GM13976 (cell line): ENCODE measurements around the gene PTPRR.

Experiments
- DNase-seq: peaks from one replicate; pipeline ENCODE4 v3.0.0; 2012; ENCODE audit warnings: low spot score
- in situ Hi-C: fragments of 300-500 bp; cut with MboI; formaldehyde crosslinking; loops from one replicate; pipeline ENCODE4 v1.12.0; 2022; ENCODE audit warnings: low sequenced_read_pairs, mixed read lengths, inconsistent platforms; ENCODE audit not compliant: unreplicated experiment
- TF ChIP-seq, protein P1 (sequence below): IDR thresholded peaks from 2 replicates; pipeline ENCODE4 v1.5.1; 2012; ENCODE audit warnings: borderline replicate concordance, mild to moderate bottlenecking; ENCODE audit not compliant: insufficient read depth; ENCODE audit errors: extremely low read depth, missing control alignments, control extremely low read depth

PTPRR gene

DNA sequence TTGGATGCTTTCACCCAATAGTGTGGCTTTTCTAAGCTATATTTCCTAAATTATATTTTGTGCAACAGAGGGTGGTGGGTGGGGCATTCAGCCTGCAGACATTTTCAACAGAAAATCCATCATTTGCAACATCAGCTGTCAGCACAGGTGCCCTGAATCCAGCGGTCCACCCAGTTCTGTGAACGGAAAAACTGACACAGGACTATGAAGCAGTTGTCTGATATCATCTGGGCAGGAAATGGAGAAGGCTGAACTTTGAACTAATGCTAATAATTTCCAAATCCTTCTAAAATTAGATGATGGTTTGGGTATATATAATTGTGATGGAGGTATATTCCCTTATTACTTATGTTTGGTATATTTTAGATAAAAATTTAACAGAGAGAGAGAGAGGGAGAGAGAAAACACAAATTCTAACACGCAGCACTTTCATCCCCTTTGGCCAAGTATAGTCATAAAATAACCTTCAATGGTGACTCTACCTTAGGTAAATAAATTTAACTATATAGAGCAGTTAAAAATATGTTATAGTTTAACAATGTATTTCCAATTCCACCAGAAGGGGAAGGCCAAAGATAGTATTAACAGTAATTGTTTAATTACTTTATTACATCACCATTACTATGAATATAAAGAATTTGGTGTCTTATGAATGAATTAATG lies 225.0 kb downstream of the PTPRR start:
- in situ Hi-C loops = no loop called here
- TF ChIP-seq, protein P1, sequence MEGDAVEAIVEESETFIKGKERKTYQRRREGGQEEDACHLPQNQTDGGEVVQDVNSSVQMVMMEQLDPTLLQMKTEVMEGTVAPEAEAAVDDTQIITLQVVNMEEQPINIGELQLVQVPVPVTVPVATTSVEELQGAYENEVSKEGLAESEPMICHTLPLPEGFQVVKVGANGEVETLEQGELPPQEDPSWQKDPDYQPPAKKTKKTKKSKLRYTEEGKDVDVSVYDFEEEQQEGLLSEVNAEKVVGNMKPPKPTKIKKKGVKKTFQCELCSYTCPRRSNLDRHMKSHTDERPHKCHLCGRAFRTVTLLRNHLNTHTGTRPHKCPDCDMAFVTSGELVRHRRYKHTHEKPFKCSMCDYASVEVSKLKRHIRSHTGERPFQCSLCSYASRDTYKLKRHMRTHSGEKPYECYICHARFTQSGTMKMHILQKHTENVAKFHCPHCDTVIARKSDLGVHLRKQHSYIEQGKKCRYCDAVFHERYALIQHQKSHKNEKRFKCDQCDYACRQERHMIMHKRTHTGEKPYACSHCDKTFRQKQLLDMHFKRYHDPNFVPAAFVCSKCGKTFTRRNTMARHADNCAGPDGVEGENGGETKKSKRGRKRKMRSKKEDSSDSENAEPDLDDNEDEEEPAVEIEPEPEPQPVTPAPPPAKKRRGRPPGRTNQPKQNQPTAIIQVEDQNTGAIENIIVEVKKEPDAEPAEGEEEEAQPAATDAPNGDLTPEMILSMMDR = no peak
- no peak for DNase-seq

DNA sequence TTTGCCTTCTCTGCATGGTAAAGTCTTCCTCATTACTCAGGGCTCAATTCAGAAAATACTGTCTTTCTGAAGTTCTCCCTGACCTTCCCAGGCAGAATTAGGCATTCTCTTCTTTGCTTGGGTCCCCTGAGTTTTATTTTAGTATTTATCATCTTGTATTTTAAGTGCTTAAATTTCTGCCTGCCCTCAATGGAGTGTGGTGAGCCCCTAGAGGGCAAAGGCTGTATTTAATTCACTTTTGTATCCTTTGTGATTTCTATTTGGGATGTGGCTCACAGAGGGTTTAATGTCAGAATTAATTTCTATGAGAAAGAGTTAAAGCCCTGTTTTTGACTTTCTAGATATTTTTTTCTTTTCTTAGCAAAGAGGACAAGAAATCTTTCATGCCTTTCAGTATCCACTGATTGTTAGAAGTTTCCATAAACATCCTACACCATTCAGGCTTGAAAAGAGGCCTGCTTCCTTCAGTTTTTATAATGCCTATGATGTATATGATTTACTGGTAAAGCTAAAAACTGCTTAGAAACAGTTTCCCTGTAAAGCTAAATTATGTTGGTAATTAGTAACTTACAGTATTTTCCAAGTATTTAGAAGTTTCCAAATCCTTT lies 227.8 kb downstream of the PTPRR start:
- in situ Hi-C loops = no loop called here
- DNase-seq = no peak

DNA sequence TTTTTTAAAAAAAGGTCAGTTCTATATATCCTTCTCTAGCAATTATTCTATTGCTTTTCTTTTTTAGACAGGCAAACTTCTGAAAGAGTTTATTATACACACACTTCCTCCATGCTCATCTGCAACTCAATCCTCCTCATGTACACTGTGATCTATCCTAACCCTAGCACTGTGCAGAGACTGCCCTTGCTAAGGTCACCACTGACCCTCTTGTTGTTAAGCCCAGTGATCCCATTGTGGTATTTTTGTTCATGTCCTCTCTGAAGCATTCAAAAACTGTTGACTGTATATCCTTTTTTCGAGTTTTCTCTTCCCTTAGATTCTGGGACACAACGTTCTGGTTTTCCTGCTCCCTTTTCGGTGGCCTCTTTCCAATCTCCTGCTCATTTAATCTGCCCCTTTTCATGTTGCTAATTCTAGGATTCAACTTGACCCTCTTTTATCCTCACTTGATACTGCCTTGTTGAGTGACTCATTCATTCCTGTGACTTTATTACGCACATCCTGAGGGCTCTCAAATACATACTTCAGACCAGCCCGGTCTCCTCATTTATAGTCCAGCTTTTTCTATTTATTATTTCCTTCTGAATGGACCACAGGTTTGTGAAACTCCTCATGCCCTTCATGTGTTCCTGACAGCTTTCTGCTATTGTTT lies 229.4 kb downstream of the PTPRR start:
- TF ChIP-seq, protein P1 = no peak
- in situ Hi-C loops = no loop called here
- DNase-seq = no peak

More for the DNA sequence above, 227.8 kb downstream of the PTPRR start:
- TF ChIP-seq, protein P1 = no peak

DNA sequence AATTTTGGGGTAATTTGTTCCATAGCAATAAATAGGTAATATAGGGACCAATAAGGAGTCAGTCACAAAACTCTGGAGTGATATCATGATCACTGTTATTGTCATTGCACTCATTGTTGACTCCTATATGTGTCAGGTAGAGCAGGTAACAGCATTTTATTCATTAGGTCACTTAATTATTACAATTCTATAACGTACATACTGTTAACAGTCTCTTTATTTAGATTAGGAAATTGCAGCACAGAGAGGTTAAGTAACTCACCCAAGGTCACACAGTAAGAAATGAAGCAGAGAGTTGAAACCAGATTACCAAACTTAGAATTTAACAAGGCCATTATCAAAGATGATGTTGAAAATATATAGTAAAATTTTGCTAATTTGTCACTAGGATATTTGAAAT lies 233.6 kb downstream of the PTPRR start:
- no peak for DNase-seq
- TF ChIP-seq, protein P1 = no peak
- in situ Hi-C loops = no loop called here

DNA sequence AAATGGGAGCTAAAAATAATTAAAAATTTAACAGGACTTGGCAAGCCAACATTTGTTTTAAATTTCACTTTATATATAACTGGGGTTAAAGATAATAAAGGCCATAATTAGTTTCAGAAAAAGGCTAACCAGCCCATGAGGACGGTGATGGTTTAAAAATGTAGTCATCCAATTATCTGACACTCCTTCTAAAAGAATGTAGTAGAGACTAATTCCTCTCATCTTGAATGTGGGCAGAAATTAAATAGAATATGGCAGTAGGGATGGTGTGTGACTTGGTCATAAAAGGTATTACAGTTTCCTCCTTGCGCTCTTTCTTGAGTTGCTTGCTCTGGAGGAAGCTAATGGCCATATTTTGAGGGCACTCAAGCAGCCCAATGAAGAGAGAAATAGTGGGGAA lies 234.2 kb downstream of the PTPRR start:
- DNase-seq = no peak
- in situ Hi-C loops = no loop called here
- TF ChIP-seq, protein P1 = no peak

DNA sequence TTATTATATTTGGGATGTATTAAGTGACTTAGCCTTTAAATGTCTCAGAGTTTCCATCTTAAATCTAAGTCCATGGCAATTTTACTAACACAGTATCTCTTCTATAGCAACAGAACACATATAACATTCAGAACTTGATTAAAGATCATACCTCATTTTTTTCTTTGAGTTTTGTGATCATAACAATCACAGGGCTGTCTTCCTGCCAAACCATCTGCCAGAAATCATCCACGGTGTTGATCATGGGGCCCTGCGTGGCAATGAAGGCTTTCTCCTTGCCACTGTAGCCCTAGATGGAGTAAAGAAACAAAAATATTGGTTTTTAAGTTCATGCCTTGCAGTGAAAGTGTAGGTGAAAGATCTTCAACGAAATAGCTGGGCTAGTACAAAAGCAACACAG lies 236.6 kb downstream of the PTPRR start:
- in situ Hi-C loops = no loop called here
- no peak for DNase-seq
- TF ChIP-seq, protein P1 = no peak
